ENCODE results near the gene TAT.

The TAT gene

DNA sequence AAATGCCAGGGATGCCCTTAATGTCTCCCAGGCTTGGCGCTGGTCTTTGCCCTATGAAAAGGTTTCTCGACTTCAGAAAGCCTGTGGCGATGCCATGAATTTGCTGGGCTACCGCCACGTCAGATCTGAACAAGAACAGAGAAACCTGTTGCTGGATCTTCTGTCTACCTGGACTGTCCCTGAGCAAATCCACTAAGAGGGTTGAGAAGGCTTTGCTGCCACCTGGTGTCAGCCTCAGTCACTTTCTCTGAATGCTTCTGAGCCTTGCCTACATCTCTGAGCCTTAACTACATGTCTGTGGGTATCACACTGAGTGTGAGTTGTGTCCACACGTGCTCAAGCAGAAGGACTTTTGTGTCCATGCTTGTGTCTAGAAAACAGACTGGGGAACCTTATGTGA lies 39.2 kb downstream of the TAT start:
- DNase-seq (ENCODE audit: low spot score), result peak; percentile 45

DNA sequence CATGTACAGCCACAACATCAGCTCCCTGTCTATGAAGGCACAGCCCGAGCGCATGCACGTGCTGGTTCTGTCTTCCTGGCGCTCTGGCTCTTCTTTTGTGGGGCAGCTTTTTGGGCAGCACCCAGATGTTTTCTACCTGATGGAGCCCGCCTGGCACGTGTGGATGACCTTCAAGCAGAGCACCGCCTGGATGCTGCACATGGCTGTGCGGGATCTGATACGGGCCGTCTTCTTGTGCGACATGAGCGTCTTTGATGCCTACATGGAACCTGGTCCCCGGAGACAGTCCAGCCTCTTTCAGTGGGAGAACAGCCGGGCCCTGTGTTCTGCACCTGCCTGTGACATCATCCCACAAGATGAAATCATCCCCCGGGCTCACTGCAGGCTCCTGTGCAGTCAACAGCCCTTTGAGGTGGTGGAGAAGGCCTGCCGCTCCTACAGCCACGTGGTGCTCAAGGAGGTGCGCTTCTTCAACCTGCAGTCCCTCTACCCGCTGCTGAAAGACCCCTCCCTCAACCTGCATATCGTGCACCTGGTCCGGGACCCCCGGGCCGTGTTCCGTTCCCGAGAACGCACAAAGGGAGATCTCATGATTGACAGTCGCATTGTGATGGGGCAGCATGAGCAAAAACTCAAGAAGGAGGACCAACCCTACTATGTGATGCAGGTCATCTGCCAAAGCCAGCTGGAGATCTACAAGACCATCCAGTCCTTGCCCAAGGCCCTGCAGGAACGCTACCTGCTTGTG lies 40.0 kb downstream of the TAT start:
- no peak for DNase-seq (ENCODE audit: low spot score)

DNA sequence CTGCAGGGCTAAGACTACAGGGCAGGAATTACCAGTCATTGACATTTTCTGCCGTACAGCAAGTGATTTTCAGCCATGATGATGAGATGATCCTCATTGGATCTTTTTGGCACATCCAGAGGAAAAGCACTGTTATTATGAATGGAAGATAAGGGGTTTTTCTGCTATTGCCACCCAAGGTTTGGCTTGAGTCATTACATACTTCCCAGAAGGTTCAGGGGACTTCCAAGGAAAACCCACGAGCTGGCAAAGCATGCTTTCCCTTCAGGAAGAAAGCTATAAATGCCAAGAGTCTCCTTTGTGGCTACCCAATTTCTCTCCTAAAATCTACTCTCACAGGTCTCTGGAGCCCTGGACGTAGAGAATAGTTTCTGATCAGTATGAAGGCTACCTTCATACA lies 44.5 kb downstream of the TAT start:
- no peak for DNase-seq (ENCODE audit: low spot score)

DNA sequence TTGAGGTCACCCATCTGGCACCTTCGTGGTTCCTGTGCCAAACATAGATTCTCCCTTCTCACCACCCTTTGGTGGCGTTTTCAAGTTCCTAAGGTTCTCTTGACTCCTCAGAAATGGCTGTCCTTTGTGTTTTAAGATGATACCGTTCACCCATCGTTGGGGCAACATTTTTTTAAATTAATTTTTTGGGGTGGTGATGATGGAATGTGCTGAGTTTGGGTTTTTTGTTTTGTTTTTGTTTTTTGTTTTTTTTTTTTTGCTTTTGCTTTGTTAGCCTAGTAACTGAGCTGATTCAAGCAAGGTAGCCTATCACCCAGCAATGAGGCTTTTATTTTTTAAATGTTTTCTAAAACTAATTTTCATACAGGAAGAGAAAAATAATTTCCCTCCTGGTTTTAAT lies 48.0 kb downstream of the TAT start:
- no peak for DNase-seq (ENCODE audit: low spot score)

DNA sequence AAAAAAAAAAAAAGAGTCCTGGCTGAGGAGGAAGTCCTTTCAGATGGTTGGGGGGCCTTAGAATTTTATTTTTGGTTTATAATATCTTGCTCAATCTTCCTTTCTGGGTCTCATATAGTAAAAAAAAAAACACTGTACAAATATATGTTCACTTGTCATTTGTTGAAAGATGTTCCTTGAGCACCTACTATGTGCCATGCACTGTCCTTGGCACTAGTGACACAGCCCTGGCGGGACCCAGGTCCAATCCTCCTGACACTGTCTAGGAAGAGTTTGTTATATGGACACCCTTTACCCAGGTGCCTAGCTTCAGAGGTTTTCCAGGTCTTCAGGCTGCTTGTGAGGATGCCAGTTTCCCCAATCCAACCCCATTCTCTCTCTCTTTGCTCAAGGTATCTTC lies 48.6 kb downstream of the TAT start:
- no peak for DNase-seq (ENCODE audit: low spot score)

DNA sequence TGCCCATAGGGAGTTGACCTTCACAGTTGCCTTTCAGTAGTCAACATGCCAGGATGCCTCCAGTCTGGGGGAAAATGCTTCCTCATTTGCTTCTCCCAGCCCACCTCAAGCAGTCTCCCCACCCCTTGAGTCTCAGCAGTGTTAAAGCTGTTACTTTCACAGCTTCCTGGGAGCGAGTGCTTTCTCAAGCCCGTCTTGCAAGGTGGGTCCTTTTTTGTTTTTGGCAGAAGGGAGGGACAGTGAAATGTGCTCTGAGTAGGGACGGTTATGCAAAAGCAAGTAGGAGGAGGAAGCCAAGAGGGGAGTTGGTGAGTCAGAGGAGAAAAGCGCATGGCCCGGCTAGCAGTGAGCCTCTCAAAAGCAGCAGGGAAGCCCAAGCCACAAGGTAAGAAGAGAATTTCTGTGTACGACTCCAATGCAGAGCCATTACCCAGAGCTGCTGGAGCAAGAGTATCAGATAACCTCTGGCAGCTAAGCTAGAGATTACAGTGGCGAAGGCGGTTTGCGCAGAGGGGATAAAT lies 50.7 kb downstream of the TAT start, which contains the start of gene CHST4:
Gene CHST4, plus strand, starts transcription at position 316 of the 521 bp plus-strand sequence. CDS start 10,252 bp downstream, outside the sequence.
- DNase-seq (ENCODE audit: low spot score), result no peak

DNA sequence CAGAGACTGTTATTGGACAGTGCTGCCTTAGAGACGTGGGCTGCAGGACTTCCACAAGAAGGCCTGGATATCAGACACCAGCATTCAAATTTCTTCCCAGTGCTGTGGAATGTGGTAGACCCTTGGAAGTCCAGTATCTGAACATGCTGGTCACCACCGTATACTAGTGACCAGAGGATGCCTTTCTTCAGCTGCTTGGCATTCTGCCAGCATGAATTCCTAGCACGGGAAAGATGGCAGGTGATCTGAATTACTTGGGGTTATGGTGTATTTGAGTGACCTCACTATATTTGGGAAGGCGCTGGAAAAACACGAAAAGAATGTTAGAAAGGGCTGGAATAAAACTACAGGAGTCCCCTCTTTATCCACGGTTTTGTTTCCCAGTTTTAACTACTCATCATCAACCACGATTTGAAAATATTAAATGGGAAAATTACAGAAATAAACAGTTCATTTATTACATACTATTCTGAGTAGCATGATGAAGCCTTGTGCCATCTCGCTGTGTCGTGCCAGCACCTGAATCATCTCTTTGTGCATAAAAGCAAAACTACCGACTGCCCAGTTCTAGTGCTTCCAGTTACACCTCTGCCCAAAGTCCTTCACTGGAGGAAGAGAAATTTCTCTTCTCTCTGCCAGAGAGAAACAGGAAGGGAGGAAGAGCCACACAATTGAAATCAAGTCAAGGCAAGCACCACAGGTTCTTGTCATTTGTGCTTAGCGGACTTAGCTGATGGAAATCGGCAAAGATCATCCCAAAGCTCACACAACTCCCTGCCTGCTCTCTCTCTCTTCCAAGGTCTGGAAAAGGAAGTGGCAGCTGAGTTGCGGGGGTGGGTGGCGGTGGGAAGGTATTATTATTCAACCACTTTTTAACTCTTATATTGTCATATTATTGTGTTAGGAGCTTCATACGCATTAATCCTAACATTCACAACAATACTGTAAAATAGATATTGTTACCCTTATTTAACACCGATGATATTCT lies 52.0 kb downstream of the TAT start:
- DNase-seq (ENCODE audit: low spot score), result no peak

DNA sequence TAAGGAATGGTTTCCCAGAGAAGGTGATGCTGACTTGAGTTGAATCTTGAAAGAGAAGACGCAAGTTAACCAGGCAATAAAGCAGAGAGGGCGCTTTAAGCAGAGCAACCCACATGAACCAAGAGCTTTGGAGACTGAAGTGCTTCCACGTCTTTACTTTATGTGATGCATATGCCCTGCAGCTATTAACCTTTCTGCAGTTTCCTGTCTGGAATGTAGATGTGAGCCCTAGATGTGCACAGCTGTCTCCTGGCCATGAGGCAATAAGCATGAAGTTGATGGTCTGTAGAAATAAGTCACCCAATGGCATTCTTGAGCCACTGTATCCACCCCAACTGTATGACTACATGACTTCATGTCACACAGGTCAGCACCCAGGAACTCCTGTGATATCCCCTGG lies 56.3 kb downstream of the TAT start:
- no peak for DNase-seq (ENCODE audit: low spot score)
